GM12878 (cell line): ENCODE measurements around the gene COPG2. TPM values are rescaled to one million over a fixed set of nuclear protein-coding genes. Genes with fewer than 3 reads are reported as not detected.

Source experiments
- ATAC-seq: fragments of 200-7000 bp; cut with Tn5 transposase; 3 replicates; pipeline ENCODE4 v1.9.1; 2020; ENCODE audit warnings: mild to moderate bottlenecking, moderate library complexity
- BruUV-seq: library from RNA; stranded (reverse); fragments of 400-500 nt; replicated peaks from 2 replicates; lab custom pipeline; 2021; lab: Mats Ljungman, UMichigan
- CTCF ChIA-PET: fragments of 300-600 bp; sonication (Branson Sonifier 250); formaldehyde crosslinking; extraction: SDS; loops from one replicate; lab custom pipeline; 2021; ENCODE audit warnings: inconsistent platforms; lab: Yijun Ruan, JAX
- POLR2A ChIA-PET: fragments of 350-600 bp; formaldehyde crosslinking; extraction: SDS; loops from one replicate; lab custom pipeline; 2021; ENCODE audit warnings: inconsistent platforms; lab: Charles Lee
- RAD21 ChIA-PET: fragments of 300-600 bp; sonication (Branson Sonifier 250); formaldehyde crosslinking; loops from one replicate; lab custom pipeline; 2023; ENCODE audit warnings: antibody characterized with exemption; ENCODE audit not compliant: unreplicated experiment; lab: Charles Lee
- SMC1A ChIA-PET: fragments of 300-600 bp; sonication (Branson Sonifier 250); formaldehyde crosslinking; loops from one replicate; lab custom pipeline; 2023; ENCODE audit not compliant: unreplicated experiment, uncharacterized antibody; lab: Charles Lee
- DNase-seq: peaks from one replicate; pipeline ENCODE4 v3.0.0-alpha.2; 2011; ENCODE audit warnings: low read depth, low spot score
- FAIRE-seq: peaks from 3 replicates; lab custom pipeline; 2011; peaks lifted over from hg19 to GRCh38; lab: Jason Lieb, UNC
- H2AFZ ChIP-seq: 2 replicates; pipeline ENCODE4 v1.6.0; 2011; ENCODE audit warnings: low read depth, low read length, control low read depth; ENCODE audit not compliant: control insufficient read depth
- H3K27ac ChIP-seq: 2 replicates; pipeline ENCODE4 v1.5.1; 2011; ENCODE audit warnings: control low read depth; ENCODE audit not compliant: control insufficient read depth, insufficient read depth
- H3K27me3 ChIP-seq, 2 experiments: replicated peaks in 1 of 2; 2 replicates each; pipeline versions ENCODE4 v1.6.0 to v1.6.1; 2011; ENCODE audit warnings: low read length in 1 of 2; ENCODE audit not compliant: control insufficient read depth in 2 of 2, insufficient read depth in 2 of 2
- H3K36me3 ChIP-seq, 2 experiments: 2 replicates each; pipeline ENCODE4 v1.5.1; 2011; ENCODE audit warnings: low read length in 1 of 2; ENCODE audit not compliant: control insufficient read depth in 2 of 2, insufficient read depth in 2 of 2
- H3K4me1 ChIP-seq: 2 replicates; pipeline ENCODE4 v1.6.1; 2011; ENCODE audit warnings: mild to moderate bottlenecking, low read length, moderate library complexity, mixed read lengths; ENCODE audit not compliant: control insufficient read depth, insufficient read depth
- H3K4me2 ChIP-seq: 2 replicates; pipeline ENCODE4 v1.6.0; 2011; ENCODE audit warnings: control low read depth; ENCODE audit not compliant: control insufficient read depth, insufficient read depth
- H3K4me3 ChIP-seq: fragments of 200-600 bp; sonication (generic); 2 replicates; pipeline ENCODE4 v1.5.1; 2016
- H3K79me2 ChIP-seq: 2 replicates; pipeline ENCODE4 v1.6.0; 2011; ENCODE audit warnings: low read length; ENCODE audit not compliant: control insufficient read depth, insufficient read depth
- H3K9ac ChIP-seq: 2 replicates; pipeline ENCODE4 v1.8.0; 2011; ENCODE audit warnings: low read length, control low read depth, mixed read lengths; ENCODE audit not compliant: control insufficient read depth, insufficient read depth
- H3K9me3 ChIP-seq: replicated peaks from 3 replicates; pipeline ENCODE4 v1.5.1; 2011; ENCODE audit warnings: mild to moderate bottlenecking, low read length; ENCODE audit not compliant: control insufficient read depth, insufficient read depth
- H4K20me1 ChIP-seq: 2 replicates; pipeline ENCODE4 v1.6.0; 2011; ENCODE audit not compliant: control insufficient read depth, insufficient read depth
- HDGF ChIP-seq: fragments of 450-650 bp; IDR thresholded peaks from 2 replicates; pipeline ENCODE4 v1.6.1; 2016; ENCODE audit warnings: antibody characterized with exemption
- KAT2A ChIP-seq: conservative IDR thresholded peaks from 2 replicates; pipeline ENCODE4 v1.6.1; 2011; ENCODE audit warnings: low read depth, low read length; ENCODE audit not compliant: control insufficient read depth
- SMARCA5 ChIP-seq: fragments of 450-650 bp; IDR thresholded peaks from 2 replicates; pipeline ENCODE4 v1.6.1; 2017; ENCODE audit warnings: mild to moderate bottlenecking
- TCF7 ChIP-seq: IDR thresholded peaks from 2 replicates; pipeline ENCODE4 v1.6.1; 2014; ENCODE audit warnings: antibody characterized with exemption, borderline replicate concordance
- WGBS: methylation state at CpG from one replicate; pipeline ENCODE4 v1.1.6; 2016; ENCODE audit warnings: low lambda C conversion rate; ENCODE audit not compliant: insufficient replicate concordance, insufficient coverage; ENCODE audit errors: missing lambda C conversion rate; 5-methylcytosine and 5-hydroxymethylcytosine counted together
- in situ Hi-C: fragments of 300-500 bp; cut with MboI; formaldehyde crosslinking; loops from 9 replicates; pipeline ENCODE4 v1.14.3; 2018; ENCODE audit warnings: mixed read lengths
- intact Hi-C: fragments of 100-400 bp; cut with micrococcal nuclease; formaldehyde crosslinking; loops from one replicate; pipeline ENCODE4 v1.14.2; 2022; ENCODE audit not compliant: unreplicated experiment
- polyA plus RNA-seq, 11 experiments: library from polyadenylated mRNA; depleted of rRNA in 4 of 11; unstranded in 6 of 11; stranded (reverse) in 5 of 11; fragments of >200 nt; fragmentation: Nextera tagmentation in 4 of 11; fragmentation: Illumina TruSeq in 1 of 11; extraction: Ambion mirVana in 4 of 11; extraction: Trizol in 1 of 11; gene quantifications; 1 replicate in 1 of 11; 2 replicates in 10 of 11; pipeline versions ENCODE4 v1.2.1 to v1.2.3, GENCODE V29; 2011 to 2016; ENCODE audit warnings: inconsistent platforms in 2 of 11, missing spikeins in 2 of 11, low read depth in 1 of 11
- total RNA-seq, 4 experiments: library from RNA; depleted of rRNA in 3 of 4; stranded (reverse); fragments of >200 nt in 3 of 4; fragmentation: Illumina TruSeq in 1 of 4; extraction: Trizol in 1 of 4; gene quantifications; 2 replicates each; pipeline versions ENCODE4 v1.2.1 to v1.2.3, GENCODE V29; 2013 to 2021
- TF ChIP-seq, protein P1 (sequence below): IDR thresholded peaks from 2 replicates; pipeline ENCODE4 v1.6.1; 2011; ENCODE audit warnings: borderline replicate concordance, low read depth, mild to moderate bottlenecking, moderate library complexity, low read length; ENCODE audit not compliant: insufficient read depth, poor library complexity, severe bottlenecking
- TF ChIP-seq, protein P2 (sequence below): fragments of 450-650 bp; IDR thresholded peaks from 2 replicates; pipeline ENCODE4 v1.6.1; 2016; ENCODE audit warnings: mild to moderate bottlenecking, moderate library complexity, borderline replicate concordance
- TF ChIP-seq, protein P3 (sequence below): fragments of 450-650 bp; formaldehyde crosslinking; IDR thresholded peaks from 2 replicates; pipeline ENCODE4 v1.5.0; 2022; ENCODE audit warnings: mild to moderate bottlenecking, missing genetic modification characterization

COPG2 gene
- total and polyA plus RNA-seq, 10 of the 15 experiments (the other 5 are each of a cell fraction or from before 2014, with no cell fraction given), result 3.4 to 37.8 (median 16.7) TPM

DNA sequence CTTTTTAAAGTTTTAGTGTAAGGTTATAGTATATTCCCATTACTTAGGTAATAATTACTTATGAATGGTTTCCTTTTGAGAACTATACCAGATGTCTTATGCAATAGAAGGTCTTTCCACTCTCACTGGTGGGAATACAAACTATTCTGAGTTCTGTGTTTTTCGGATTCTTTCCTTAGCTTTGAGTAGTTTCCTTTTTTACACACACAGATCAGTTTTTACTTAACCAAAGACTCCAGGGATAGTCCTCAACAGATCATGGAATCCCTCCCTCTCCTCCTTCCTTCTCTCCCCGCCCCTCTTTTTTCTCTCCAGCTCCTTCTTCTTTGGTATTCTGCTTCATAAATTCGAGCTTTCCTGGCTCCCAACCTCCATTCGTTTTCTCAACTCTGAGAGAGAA lies 13.3 kb downstream of the COPG2 start:
- in situ Hi-C loops, result no loop called here
- FAIRE-seq, result no peak

More for the DNA sequence above, 13.3 kb downstream of the COPG2 start:
- H3K9ac ChIP-seq, result no peak overlapping the region
- H4K20me1 ChIP-seq, result no peaks in the 10 kb centered on the region
- ATAC-seq (no peak), DNase-seq (no peak)
- ChIA-PET CTCF (no interaction called here), RAD21 (no interaction called here), SMC1A (interaction anchor here (1.5 kb wide), 1 partner anchor 14 kb away, joined by 5 read pairs; no protein-coding TSS in a partner anchor), POLR2A (interaction anchor here (0.6 kb wide), 1 partner anchor 636 kb away, joined by 3 read pairs; no protein-coding TSS in a partner anchor)
- no peak overlapping the region for H3K4me2 ChIP-seq
- no peak overlapping the region for H3K27ac ChIP-seq
- 92% methylated on average over 4 of the region's 4 CpGs for WGBS
- no peaks in the 10 kb centered on the region; the same call in none of the 3 replicates for H3K9me3 ChIP-seq
- H2AFZ ChIP-seq, result no peak overlapping the region
- H3K79me2 ChIP-seq, result no peaks in the 10 kb centered on the region
- intact Hi-C loops, result no loop called here
- no peak overlapping the region for H3K4me3 ChIP-seq
- H3K36me3 ChIP-seq, result peaks cover 0 to 5% of the 10 kb centered on the region in 2 experiments; a peak in 1 of 4 replicates
- BruUV-seq, result no TSS peak
- no peaks in the 10 kb centered on the region for H3K4me1 ChIP-seq
- TF ChIP-seq HDGF (no peak), TCF7 (no peak), KAT2A (no peak), SMARCA5 (no peak)
- TF ChIP-seq, protein P1, sequence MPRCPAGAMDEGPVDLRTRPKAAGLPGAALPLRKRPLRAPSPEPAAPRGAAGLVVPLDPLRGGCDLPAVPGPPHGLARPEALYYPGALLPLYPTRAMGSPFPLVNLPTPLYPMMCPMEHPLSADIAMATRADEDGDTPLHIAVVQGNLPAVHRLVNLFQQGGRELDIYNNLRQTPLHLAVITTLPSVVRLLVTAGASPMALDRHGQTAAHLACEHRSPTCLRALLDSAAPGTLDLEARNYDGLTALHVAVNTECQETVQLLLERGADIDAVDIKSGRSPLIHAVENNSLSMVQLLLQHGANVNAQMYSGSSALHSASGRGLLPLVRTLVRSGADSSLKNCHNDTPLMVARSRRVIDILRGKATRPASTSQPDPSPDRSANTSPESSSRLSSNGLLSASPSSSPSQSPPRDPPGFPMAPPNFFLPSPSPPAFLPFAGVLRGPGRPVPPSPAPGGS, result no peak
- TF ChIP-seq, protein P2, sequence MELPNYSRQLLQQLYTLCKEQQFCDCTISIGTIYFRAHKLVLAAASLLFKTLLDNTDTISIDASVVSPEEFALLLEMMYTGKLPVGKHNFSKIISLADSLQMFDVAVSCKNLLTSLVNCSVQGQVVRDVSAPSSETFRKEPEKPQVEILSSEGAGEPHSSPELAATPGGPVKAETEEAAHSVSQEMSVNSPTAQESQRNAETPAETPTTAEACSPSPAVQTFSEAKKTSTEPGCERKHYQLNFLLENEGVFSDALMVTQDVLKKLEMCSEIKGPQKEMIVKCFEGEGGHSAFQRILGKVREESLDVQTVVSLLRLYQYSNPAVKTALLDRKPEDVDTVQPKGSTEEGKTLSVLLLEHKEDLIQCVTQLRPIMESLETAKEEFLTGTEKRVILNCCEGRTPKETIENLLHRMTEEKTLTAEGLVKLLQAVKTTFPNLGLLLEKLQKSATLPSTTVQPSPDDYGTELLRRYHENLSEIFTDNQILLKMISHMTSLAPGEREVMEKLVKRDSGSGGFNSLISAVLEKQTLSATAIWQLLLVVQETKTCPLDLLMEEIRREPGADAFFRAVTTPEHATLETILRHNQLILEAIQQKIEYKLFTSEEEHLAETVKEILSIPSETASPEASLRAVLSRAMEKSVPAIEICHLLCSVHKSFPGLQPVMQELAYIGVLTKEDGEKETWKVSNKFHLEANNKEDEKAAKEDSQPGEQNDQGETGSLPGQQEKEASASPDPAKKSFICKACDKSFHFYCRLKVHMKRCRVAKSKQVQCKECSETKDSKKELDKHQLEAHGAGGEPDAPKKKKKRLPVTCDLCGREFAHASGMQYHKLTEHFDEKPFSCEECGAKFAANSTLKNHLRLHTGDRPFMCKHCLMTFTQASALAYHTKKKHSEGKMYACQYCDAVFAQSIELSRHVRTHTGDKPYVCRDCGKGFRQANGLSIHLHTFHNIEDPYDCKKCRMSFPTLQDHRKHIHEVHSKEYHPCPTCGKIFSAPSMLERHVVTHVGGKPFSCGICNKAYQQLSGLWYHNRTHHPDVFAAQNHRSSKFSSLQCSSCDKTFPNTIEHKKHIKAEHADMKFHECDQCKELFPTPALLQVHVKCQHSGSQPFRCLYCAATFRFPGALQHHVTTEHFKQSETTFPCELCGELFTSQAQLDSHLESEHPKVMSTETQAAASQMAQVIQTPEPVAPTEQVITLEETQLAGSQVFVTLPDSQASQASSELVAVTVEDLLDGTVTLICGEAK, result no peak
- TF ChIP-seq, protein P3, sequence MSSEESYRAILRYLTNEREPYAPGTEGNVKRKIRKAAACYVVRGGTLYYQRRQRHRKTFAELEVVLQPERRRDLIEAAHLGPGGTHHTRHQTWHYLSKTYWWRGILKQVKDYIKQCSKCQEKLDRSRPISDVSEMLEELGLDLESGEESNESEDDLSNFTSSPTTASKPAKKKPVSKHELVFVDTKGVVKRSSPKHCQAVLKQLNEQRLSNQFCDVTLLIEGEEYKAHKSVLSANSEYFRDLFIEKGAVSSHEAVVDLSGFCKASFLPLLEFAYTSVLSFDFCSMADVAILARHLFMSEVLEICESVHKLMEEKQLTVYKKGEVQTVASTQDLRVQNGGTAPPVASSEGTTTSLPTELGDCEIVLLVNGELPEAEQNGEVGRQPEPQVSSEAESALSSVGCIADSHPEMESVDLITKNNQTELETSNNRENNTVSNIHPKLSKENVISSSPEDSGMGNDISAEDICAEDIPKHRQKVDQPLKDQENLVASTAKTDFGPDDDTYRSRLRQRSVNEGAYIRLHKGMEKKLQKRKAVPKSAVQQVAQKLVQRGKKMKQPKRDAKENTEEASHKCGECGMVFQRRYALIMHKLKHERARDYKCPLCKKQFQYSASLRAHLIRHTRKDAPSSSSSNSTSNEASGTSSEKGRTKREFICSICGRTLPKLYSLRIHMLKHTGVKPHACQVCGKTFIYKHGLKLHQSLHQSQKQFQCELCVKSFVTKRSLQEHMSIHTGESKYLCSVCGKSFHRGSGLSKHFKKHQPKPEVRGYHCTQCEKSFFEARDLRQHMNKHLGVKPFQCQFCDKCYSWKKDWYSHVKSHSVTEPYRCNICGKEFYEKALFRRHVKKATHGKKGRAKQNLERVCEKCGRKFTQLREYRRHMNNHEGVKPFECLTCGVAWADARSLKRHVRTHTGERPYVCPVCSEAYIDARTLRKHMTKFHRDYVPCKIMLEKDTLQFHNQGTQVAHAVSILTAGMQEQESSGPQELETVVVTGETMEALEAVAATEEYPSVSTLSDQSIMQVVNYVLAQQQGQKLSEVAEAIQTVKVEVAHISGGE (CRISPR knock-in tag), result no peak
- TF ChIP-seq, all 136 proteins: peak for 0
- no peaks in the 10 kb centered on the region for H3K27me3 ChIP-seq
